Peyer's patch (tissue), 4 donors: ENCODE data around the gene NRAP. TPM values are rescaled to one million over a fixed set of nuclear protein-coding genes. Genes with fewer than 3 reads are reported as not detected.

Experiments
- DNase-seq, 3 donors: peaks; one replicate each; pipeline ENCODE4 v3.0.0-alpha.2; 2017 to 2019
- H3K27ac ChIP-seq, 4 donors: fragments of 200-600 bp; sonication (generic); one replicate each; pipeline ENCODE4 v1.5.1; 2016 to 2019
- H3K27me3 ChIP-seq, 2 donors: fragments of 200-600 bp; sonication (generic); one replicate each; pipeline ENCODE4 v1.5.1; 2019
- H3K36me3 ChIP-seq, 3 donors: fragments of 200-600 bp; sonication (generic); one replicate each; pipeline ENCODE4 v1.5.1; 2016 to 2019
- H3K4me1 ChIP-seq, 4 donors: fragments of 200-600 bp; sonication (generic); one replicate each; pipeline ENCODE4 v1.5.1; 2016 to 2019
- H3K4me3 ChIP-seq, 4 donors: fragments of 200-600 bp; sonication (generic); 1 replicate in 3 of 4; 2 replicates in 1 of 4; pipeline ENCODE4 v1.5.1; 2016 to 2019; ENCODE audit warnings: mild to moderate bottlenecking in 1 of 4
- H3K9me3 ChIP-seq, 4 donors: fragments of 200-600 bp; sonication (generic); one replicate each; pipeline ENCODE4 v1.5.1; 2016 to 2019; ENCODE audit warnings: mild to moderate bottlenecking in 1 of 4
- CTCF ChIP-seq, 6 experiments: fragments of 450-650 bp in 4 of 6; fragments of 200-600 bp in 2 of 6; sonication (generic) in 1 of 6; IDR thresholded peaks; one replicate each; pipeline ENCODE4 v1.5.1; 2017 to 2019; ENCODE audit warnings: antibody characterized with exemption in 6 of 6, mild to moderate bottlenecking in 3 of 6, moderate library complexity in 1 of 6
- POLR2A ChIP-seq, 2 donors: fragments of 450-650 bp; IDR thresholded peaks; one replicate each; pipeline ENCODE4 v1.5.1; 2017; ENCODE audit warnings: antibody characterized with exemption in 2 of 2, mild to moderate bottlenecking in 2 of 2, moderate library complexity in 2 of 2
- total RNA-seq, 4 donors: library from RNA; depleted of rRNA; stranded (reverse); fragments of >200 nt; gene quantifications; one replicate each; pipeline ENCODE4 v1.1.0, GENCODE V29; 2016

The NRAP gene
- not detected for total RNA-seq

GRCh38 chr10:113663908-113664307 lies at the start of gene NRAP:
TSS of gene NRAP (minus strand) at chr10:113664041. CDS start at chr10:113663882, 159 bp downstream.
- Histone ChIP-seq H3K9me3 (no peaks in the 10 kb centered on the region), H3K27ac (no peak within 1 kb of the TSS), H3K27me3 (no peaks in the 10 kb centered on the region), H3K4me1 (no peaks in the 10 kb centered on the region), H3K4me3 (no peak within 1 kb of the TSS), H3K36me3 (no peaks in the 10 kb centered on the region)
- DNase-seq, result no peak
- no peak for TF ChIP-seq CTCF (IDR thresholded peaks at IDR 0.05)
- no peak for TF ChIP-seq POLR2A (IDR thresholded peaks at IDR 0.05)

DNA sequence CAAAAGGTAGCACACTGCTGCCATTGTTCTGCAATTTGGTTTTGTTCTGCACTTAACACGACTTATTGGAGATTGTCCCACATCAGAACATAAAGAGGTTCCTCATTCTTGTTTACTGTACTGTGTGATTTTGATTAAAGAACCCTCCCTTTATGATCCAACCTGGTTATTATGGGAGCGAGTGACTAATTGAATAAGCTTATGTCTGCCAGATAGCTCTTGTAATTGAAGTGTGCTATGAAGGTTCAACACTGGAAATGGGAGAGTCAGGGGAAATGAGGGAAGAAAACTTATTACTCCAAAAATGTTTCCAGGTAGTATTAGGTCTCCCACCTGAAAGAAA lies 49.8 kb upstream of the NRAP start:
- no peak for TF ChIP-seq POLR2A (IDR thresholded peaks at IDR 0.05)
- TF ChIP-seq CTCF (IDR thresholded peaks at IDR 0.05), result no peak
- no peak for DNase-seq
- peaks cover 0 to 14% (median 0%) of the 10 kb centered on the region in 4 donors for H3K4me1 ChIP-seq
- peaks cover 0 to 9% (median 0%) of the 10 kb centered on the region in 3 donors for H3K36me3 ChIP-seq
- H3K9me3 ChIP-seq, result no peaks in the 10 kb centered on the region
- peak overlapping the region in 3 of 4 donors; percentile 23 to 72 (median 24) for H3K27ac ChIP-seq
- no peaks in the 10 kb centered on the region for H3K27me3 ChIP-seq
- H3K4me3 ChIP-seq, result no peak overlapping the region

- Histone ChIP-seq H3K27me3 (no peaks in the 10 kb centered on the region), H3K36me3 (peaks cover 0 to 9% (median 0%) of the 10 kb centered on the region in 3 donors), H3K27ac (peak overlapping the region in 3 of 4 donors; percentile 23 to 72 (median 24)), H3K4me1 (peaks cover 0 to 14% (median 0%) of the 10 kb centered on the region in 4 donors), H3K9me3 (no peaks in the 10 kb centered on the region), H3K4me3 (no peak overlapping the region)
- DNase-seq, result no peak
- TF ChIP-seq POLR2A (IDR thresholded peaks at IDR 0.05) (no peak), CTCF (IDR thresholded peaks at IDR 0.05) (no peak)
Measured at GRCh38 chr10:113712755-113713639, 49.2 kb upstream of the NRAP start.

GRCh38 chr10:113712024-113712423 lies 48.2 kb upstream of the NRAP start:
- Histone ChIP-seq H3K36me3 (peaks cover 0 to 9% (median 0%) of the 10 kb centered on the region in 3 donors), H3K27me3 (no peaks in the 10 kb centered on the region), H3K4me1 (peaks cover 0 to 14% (median 0%) of the 10 kb centered on the region in 4 donors), H3K9me3 (no peaks in the 10 kb centered on the region), H3K4me3 (no peak overlapping the region), H3K27ac (no peak overlapping the region)
- no peak for DNase-seq
- no peak for TF ChIP-seq POLR2A (IDR thresholded peaks at IDR 0.05)
- no peak for TF ChIP-seq CTCF (IDR thresholded peaks at IDR 0.05)

GRCh38 chr10:113711142-113711541 lies 47.3 kb upstream of the NRAP start:
- no peaks in the 10 kb centered on the region for H3K27me3 ChIP-seq
- H3K36me3 ChIP-seq, result peaks cover 0 to 9% (median 0%) of the 10 kb centered on the region in 3 donors
- no peak for DNase-seq
- no peak overlapping the region for H3K27ac ChIP-seq
- no peaks in the 10 kb centered on the region for H3K9me3 ChIP-seq
- TF ChIP-seq CTCF (IDR thresholded peaks at IDR 0.05) (no peak), POLR2A (IDR thresholded peaks at IDR 0.05) (no peak)
- peaks cover 0 to 14% (median 0%) of the 10 kb centered on the region in 4 donors for H3K4me1 ChIP-seq
- H3K4me3 ChIP-seq, result no peak overlapping the region
